HEK293 (cell line): ENCODE data around the gene WNK3.
A peak's percentile ranks its signal among the peaks of the same experiment; 100 is the strongest.

ENCODE experiments used
- ATF2 ChIP-seq: fragments of 450-650 bp; formaldehyde crosslinking; IDR thresholded peaks from 2 replicates; pipeline ENCODE4 v1.5.1; 2016; ENCODE audit warnings: missing biosample characterization, missing genetic modification characterization, low read depth
- BCL11A ChIP-seq: fragments of 450-650 bp; formaldehyde crosslinking; IDR thresholded peaks from 2 replicates; pipeline ENCODE4 v1.5.1; 2016; ENCODE audit warnings: low read depth, missing biosample characterization, missing genetic modification characterization
- GLIS2 ChIP-seq: fragments of 450-650 bp; formaldehyde crosslinking; IDR thresholded peaks from 2 replicates; pipeline ENCODE4 v1.5.1; 2016; ENCODE audit warnings: missing biosample characterization, missing genetic modification characterization
- KLF1 ChIP-seq: fragments of 450-650 bp; formaldehyde crosslinking; IDR thresholded peaks from 2 replicates; pipeline ENCODE4 v1.5.1; 2016; ENCODE audit warnings: missing biosample characterization, missing genetic modification characterization
- KLF8 ChIP-seq: fragments of 450-650 bp; formaldehyde crosslinking; IDR thresholded peaks from 2 replicates; pipeline ENCODE4 v1.5.1; 2016; ENCODE audit warnings: missing biosample characterization, missing genetic modification characterization
- YY1 ChIP-seq: fragments of 450-650 bp; formaldehyde crosslinking; IDR thresholded peaks from 2 replicates; pipeline ENCODE4 v1.5.1; 2018; ENCODE audit warnings: missing biosample characterization, missing genetic modification characterization
- ZBTB21 ChIP-seq: fragments of 450-650 bp; formaldehyde crosslinking; IDR thresholded peaks from 2 replicates; pipeline ENCODE4 v1.5.1; 2017; ENCODE audit warnings: missing biosample characterization, missing genetic modification characterization
- ZNF121 ChIP-seq: fragments of 450-650 bp; formaldehyde crosslinking; IDR thresholded peaks from 2 replicates; pipeline ENCODE4 v1.5.1; 2016; ENCODE audit warnings: missing biosample characterization, missing genetic modification characterization
- ZNF133 ChIP-seq: fragments of 450-650 bp; formaldehyde crosslinking; IDR thresholded peaks from 2 replicates; pipeline ENCODE4 v1.5.1; 2016; ENCODE audit warnings: missing biosample characterization, missing genetic modification characterization
- ZNF223 ChIP-seq: fragments of 450-650 bp; formaldehyde crosslinking; IDR thresholded peaks from 2 replicates; pipeline ENCODE4 v1.5.1; 2016; ENCODE audit warnings: missing biosample characterization, missing genetic modification characterization
- ZNF280D ChIP-seq: fragments of 450-650 bp; formaldehyde crosslinking; IDR thresholded peaks from 2 replicates; pipeline ENCODE4 v1.5.1; 2016; ENCODE audit warnings: missing biosample characterization, missing genetic modification characterization
- ZNF350 ChIP-seq: fragments of 450-650 bp; formaldehyde crosslinking; IDR thresholded peaks from 2 replicates; pipeline ENCODE4 v1.5.0; 2017; ENCODE audit warnings: missing biosample characterization, mild to moderate bottlenecking, missing genetic modification characterization
- ZNF518A ChIP-seq: fragments of 450-650 bp; formaldehyde crosslinking; conservative IDR thresholded peaks from 2 replicates; pipeline ENCODE4 v1.5.1; 2016; ENCODE audit warnings: low read depth, missing biosample characterization, missing genetic modification characterization
- ZNF600 ChIP-seq: fragments of 450-650 bp; formaldehyde crosslinking; IDR thresholded peaks from 2 replicates; pipeline ENCODE4 v1.5.1; 2016; ENCODE audit warnings: missing biosample characterization, missing genetic modification characterization
- ZNF654 ChIP-seq: fragments of 450-650 bp; formaldehyde crosslinking; IDR thresholded peaks from 2 replicates; pipeline ENCODE4 v1.5.1; 2016; ENCODE audit warnings: low read depth, missing biosample characterization, missing genetic modification characterization
- ZNF658 ChIP-seq: fragments of 450-650 bp; formaldehyde crosslinking; IDR thresholded peaks from 2 replicates; pipeline ENCODE4; 2016; ENCODE audit warnings: missing biosample characterization, missing genetic modification characterization
- ZNF701 ChIP-seq: fragments of 450-650 bp; formaldehyde crosslinking; IDR thresholded peaks from 2 replicates; pipeline ENCODE4 v1.5.1; 2016; ENCODE audit warnings: missing biosample characterization, missing genetic modification characterization
- ZNF768 ChIP-seq: fragments of 450-650 bp; formaldehyde crosslinking; IDR thresholded peaks from 2 replicates; pipeline ENCODE4 v1.5.1; 2018; ENCODE audit warnings: missing biosample characterization, mild to moderate bottlenecking, missing genetic modification characterization
- ZNF791 ChIP-seq: fragments of 450-650 bp; formaldehyde crosslinking; IDR thresholded peaks from 2 replicates; pipeline ENCODE4 v1.5.1; 2016; ENCODE audit warnings: missing biosample characterization, missing genetic modification characterization
- ZNF837 ChIP-seq: fragments of 450-650 bp; formaldehyde crosslinking; IDR thresholded peaks from 2 replicates; pipeline ENCODE4 v1.5.1; 2016; ENCODE audit warnings: missing biosample characterization, missing genetic modification characterization
- TF ChIP-seq, protein P1 (sequence below): fragments of 450-650 bp; formaldehyde crosslinking; IDR thresholded peaks from 2 replicates; pipeline ENCODE4 v1.5.1; 2016; ENCODE audit warnings: missing biosample characterization, missing genetic modification characterization
- TF ChIP-seq, protein P2 (sequence below): fragments of 450-650 bp; formaldehyde crosslinking; IDR thresholded peaks from 2 replicates; pipeline ENCODE4 v1.5.1; 2016; ENCODE audit warnings: missing biosample characterization, missing genetic modification characterization
- TF ChIP-seq, protein P3 (sequence below): fragments of 450-650 bp; formaldehyde crosslinking; conservative IDR thresholded peaks from 2 replicates; pipeline ENCODE4 v1.5.1; 2016; ENCODE audit warnings: low read depth, missing biosample characterization, missing genetic modification characterization

Gene WNK3

GRCh38 chrX:54182194-54182863 lies 175.5 kb downstream of the WNK3 start (continued):
- TF ChIP-seq ATF2 (tag by site-specific recombination), result no peak
- TF ChIP-seq ZNF600, result peak; percentile 93
- TF ChIP-seq ZNF768 (tag by site-specific recombination), result no peak
- TF ChIP-seq ZNF791, result no peak
- no peak for TF ChIP-seq BCL11A (tag by site-specific recombination)
- no peak for TF ChIP-seq YY1
- TF ChIP-seq ZNF837 (tag by site-specific recombination), result peak; percentile 73; the same call in 1 of the 2 replicates
- TF ChIP-seq KLF8 (tag by site-specific recombination), result peak; percentile 76
- no peak for TF ChIP-seq ZNF133
- TF ChIP-seq, protein P1, sequence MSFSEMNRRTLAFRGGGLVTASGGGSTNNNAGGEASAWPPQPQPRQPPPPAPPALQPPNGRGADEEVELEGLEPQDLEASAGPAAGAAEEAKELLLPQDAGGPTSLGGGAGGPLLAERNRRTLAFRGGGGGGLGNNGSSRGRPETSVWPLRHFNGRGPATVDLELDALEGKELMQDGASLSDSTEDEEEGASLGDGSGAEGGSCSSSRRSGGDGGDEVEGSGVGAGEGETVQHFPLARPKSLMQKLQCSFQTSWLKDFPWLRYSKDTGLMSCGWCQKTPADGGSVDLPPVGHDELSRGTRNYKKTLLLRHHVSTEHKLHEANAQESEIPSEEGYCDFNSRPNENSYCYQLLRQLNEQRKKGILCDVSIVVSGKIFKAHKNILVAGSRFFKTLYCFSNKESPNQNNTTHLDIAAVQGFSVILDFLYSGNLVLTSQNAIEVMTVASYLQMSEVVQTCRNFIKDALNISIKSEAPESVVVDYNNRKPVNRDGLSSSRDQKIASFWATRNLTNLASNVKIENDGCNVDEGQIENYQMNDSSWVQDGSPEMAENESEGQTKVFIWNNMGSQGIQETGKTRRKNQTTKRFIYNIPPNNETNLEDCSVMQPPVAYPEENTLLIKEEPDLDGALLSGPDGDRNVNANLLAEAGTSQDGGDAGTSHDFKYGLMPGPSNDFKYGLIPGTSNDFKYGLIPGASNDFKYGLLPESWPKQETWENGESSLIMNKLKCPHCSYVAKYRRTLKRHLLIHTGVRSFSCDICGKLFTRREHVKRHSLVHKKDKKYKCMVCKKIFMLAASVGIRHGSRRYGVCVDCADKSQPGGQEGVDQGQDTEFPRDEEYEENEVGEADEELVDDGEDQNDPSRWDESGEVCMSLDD (tag by site-specific recombination), result 0 out of 2 replicates have a peak, but pooled peaks have one; percentile 19
- TF ChIP-seq ZNF121, result no peak
- no peak for TF ChIP-seq ZNF350 (tag by site-specific recombination)
- peak; percentile 58 for TF ChIP-seq GLIS2
- 0 out of 2 replicates have a peak, but pooled peaks have one; percentile 49 for TF ChIP-seq KLF1 (tag by site-specific recombination)
- TF ChIP-seq, protein P2, sequence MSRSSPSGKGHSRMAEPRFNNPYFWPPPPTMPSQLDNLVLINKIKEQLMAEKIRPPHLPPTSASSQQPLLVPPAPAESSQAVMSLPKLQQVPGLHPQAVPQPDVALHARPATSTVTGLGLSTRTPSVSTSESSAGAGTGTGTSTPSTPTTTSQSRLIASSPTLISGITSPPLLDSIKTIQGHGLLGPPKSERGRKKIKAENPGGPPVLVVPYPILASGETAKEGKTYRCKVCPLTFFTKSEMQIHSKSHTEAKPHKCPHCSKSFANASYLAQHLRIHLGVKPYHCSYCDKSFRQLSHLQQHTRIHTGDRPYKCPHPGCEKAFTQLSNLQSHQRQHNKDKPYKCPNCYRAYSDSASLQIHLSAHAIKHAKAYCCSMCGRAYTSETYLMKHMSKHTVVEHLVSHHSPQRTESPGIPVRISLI (tag by site-specific recombination), result no peak
- TF ChIP-seq ZNF223 (tag by site-specific recombination), result peak; percentile 71; the same call in 1 of the 2 replicates
- TF ChIP-seq ZNF701 (tag by site-specific recombination), result no peak
- TF ChIP-seq ZNF280D (tag by site-specific recombination), result no peak
- 0 out of 2 replicates have a peak, but pooled peaks have one; percentile 44 for TF ChIP-seq ZBTB21 (tag by site-specific recombination)
- no peak for TF ChIP-seq ZNF658 (tag by site-specific recombination)
- TF ChIP-seq ZNF654 (tag by site-specific recombination), result no peak
- peak; percentile 90 for TF ChIP-seq ZNF518A (tag by site-specific recombination)
- TF ChIP-seq, protein P3, sequence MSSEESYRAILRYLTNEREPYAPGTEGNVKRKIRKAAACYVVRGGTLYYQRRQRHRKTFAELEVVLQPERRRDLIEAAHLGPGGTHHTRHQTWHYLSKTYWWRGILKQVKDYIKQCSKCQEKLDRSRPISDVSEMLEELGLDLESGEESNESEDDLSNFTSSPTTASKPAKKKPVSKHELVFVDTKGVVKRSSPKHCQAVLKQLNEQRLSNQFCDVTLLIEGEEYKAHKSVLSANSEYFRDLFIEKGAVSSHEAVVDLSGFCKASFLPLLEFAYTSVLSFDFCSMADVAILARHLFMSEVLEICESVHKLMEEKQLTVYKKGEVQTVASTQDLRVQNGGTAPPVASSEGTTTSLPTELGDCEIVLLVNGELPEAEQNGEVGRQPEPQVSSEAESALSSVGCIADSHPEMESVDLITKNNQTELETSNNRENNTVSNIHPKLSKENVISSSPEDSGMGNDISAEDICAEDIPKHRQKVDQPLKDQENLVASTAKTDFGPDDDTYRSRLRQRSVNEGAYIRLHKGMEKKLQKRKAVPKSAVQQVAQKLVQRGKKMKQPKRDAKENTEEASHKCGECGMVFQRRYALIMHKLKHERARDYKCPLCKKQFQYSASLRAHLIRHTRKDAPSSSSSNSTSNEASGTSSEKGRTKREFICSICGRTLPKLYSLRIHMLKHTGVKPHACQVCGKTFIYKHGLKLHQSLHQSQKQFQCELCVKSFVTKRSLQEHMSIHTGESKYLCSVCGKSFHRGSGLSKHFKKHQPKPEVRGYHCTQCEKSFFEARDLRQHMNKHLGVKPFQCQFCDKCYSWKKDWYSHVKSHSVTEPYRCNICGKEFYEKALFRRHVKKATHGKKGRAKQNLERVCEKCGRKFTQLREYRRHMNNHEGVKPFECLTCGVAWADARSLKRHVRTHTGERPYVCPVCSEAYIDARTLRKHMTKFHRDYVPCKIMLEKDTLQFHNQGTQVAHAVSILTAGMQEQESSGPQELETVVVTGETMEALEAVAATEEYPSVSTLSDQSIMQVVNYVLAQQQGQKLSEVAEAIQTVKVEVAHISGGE (tag by site-specific recombination), result peak; percentile 87
